ENCODE data around the gene SETBP1.

The SETBP1 gene

GRCh38 chr18:44698518-44698917 lies 17.8 kb downstream of the SETBP1 start:
- TF ChIP-seq, protein P1, sequence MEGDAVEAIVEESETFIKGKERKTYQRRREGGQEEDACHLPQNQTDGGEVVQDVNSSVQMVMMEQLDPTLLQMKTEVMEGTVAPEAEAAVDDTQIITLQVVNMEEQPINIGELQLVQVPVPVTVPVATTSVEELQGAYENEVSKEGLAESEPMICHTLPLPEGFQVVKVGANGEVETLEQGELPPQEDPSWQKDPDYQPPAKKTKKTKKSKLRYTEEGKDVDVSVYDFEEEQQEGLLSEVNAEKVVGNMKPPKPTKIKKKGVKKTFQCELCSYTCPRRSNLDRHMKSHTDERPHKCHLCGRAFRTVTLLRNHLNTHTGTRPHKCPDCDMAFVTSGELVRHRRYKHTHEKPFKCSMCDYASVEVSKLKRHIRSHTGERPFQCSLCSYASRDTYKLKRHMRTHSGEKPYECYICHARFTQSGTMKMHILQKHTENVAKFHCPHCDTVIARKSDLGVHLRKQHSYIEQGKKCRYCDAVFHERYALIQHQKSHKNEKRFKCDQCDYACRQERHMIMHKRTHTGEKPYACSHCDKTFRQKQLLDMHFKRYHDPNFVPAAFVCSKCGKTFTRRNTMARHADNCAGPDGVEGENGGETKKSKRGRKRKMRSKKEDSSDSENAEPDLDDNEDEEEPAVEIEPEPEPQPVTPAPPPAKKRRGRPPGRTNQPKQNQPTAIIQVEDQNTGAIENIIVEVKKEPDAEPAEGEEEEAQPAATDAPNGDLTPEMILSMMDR (conservative IDR thresholded peaks at IDR 0.05), result no peak
- no peak overlapping the region; the same call in 1 of the 2 replicates for H3K27ac ChIP-seq

GRCh38 chr18:44699572-44700261 lies 19.0 kb downstream of the SETBP1 start:
- TF ChIP-seq, protein P1 (conservative IDR thresholded peaks at IDR 0.05), result no peak
- no peak overlapping the region for H3K27ac ChIP-seq

- TF ChIP-seq, protein P1 (conservative IDR thresholded peaks at IDR 0.05), result no peak
- H3K27ac ChIP-seq, result no peak overlapping the region
Observed at GRCh38 chr18:44700652-44701051, 20.0 kb downstream of the SETBP1 start.

GRCh38 chr18:44701227-44701626 lies 20.5 kb downstream of the SETBP1 start:
- H3K27ac ChIP-seq, result no peak overlapping the region
- TF ChIP-seq, protein P1 (conservative IDR thresholded peaks at IDR 0.05), result no peak

DNA sequence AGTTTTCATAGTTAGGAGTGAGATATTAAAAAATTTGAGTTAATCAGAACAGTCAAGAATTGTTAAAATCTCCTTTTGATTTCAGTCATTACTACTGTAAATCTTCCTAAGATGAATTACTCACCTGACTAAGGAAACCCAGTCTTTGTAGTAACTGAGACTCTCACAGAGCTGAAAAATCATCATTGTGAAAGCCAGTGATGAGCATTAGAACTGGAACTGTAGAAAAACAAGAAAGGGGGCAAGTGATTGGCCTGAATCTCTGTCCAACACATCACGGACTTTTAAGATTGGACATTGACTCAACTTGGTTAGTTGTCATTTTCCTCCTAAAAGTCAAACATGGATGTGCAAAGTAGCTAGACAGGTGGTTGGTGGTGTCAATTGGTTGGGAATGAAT lies 21.9 kb downstream of the SETBP1 start:
- H3K27ac ChIP-seq, result no peak overlapping the region
- TF ChIP-seq, protein P1 (conservative IDR thresholded peaks at IDR 0.05), result no peak

- TF ChIP-seq, protein P1 (conservative IDR thresholded peaks at IDR 0.05), result no peak
- H3K27ac ChIP-seq, result no peak overlapping the region
Observed at GRCh38 chr18:44704135-44704789, 23.6 kb downstream of the SETBP1 start.

- no peak overlapping the region for H3K27ac ChIP-seq
- TF ChIP-seq, protein P1 (conservative IDR thresholded peaks at IDR 0.05), result no peak
Observed at GRCh38 chr18:44705075-44705675, 24.5 kb downstream of the SETBP1 start.
